HG03565 (cell line): Measurements from ENCODE around the gene KRT8.
"Not testable (repeated sequence)": the region's sequence is repeated elsewhere in the genome, so short reads cannot be mapped to it uniquely, and the experiment has no call there.

Experiments
- ATAC-seq: cut with Tn5 transposase; IDR thresholded peaks from one replicate; pipeline ENCODE4 v1.9.1; 2021; ENCODE audit warnings: mild to moderate bottlenecking, moderate library complexity; ENCODE audit not compliant: unreplicated experiment

Gene KRT8

DNA sequence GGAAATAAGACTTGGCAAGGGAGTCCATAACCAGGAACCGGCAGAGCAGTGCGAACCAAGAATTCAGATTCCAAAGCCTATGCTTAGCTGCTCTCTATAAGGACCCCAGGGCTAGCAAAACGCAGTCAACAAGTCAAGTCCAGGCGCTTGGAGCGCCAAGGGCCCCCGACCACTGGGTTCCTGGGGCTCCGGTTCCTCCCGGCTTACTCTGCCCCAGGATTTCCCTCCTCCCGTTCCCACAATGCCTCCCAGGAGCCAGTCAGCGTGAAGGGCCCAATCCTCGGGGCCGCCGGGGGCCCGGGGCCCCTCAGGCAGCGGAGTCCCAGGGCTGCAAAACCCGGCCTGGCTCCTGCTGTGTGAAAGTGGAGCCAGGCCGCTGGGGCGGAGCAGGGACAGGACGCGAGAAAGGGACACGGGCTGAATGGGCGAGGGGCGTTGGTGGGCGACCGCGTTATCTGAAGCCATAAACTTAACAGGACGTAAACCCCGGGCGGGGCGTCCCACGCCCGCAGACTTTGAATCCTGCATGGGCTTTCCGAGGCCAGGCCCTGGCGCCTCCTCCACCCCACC lies 1.5 kb downstream of the KRT8 start:
- ATAC-seq = no peak

DNA sequence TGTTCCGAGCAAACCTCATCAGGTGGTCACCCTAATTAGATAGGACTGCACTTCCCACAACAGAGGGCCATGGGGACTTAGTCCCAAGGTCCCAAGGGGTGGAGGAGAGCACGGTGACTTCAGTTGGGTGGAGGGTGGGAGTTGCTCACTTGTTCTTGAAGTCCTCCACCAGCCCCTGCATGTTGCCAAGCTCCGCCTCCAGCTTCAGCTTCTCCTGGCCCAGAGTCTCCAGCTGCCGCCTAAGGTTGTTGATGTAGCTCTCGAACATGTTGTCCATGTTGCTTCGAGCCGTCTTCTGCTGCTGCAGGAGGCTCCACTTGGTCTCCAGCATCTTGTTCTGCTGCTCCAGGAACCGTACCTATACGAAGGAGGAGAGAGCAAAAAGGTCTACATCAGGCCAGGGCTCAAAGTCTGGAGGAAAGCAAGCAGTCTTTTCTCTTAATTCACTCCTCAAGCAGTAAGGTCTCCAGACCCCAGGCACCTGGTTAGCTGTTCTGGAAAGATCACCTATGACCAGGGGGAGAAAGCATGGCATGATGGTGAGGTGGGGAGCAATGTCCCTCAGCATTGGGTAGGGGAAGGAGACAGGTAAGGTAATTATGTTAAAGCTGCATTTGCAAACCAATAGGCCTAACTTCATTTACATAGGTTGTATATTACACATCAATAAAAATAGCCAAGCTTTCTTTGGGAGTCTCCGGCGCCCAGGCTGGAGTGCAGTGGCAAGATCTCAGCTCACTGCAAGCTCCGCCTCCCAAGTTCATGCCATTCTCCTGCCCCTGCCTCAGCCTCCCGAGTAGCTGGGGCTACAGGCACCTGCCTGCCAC lies 2.9 kb downstream of the KRT8 start:
- no peak for ATAC-seq

GRCh38 chr12:52900896-52901714 lies 3.8 kb downstream of the KRT8 start:
- ATAC-seq = no peak

DNA sequence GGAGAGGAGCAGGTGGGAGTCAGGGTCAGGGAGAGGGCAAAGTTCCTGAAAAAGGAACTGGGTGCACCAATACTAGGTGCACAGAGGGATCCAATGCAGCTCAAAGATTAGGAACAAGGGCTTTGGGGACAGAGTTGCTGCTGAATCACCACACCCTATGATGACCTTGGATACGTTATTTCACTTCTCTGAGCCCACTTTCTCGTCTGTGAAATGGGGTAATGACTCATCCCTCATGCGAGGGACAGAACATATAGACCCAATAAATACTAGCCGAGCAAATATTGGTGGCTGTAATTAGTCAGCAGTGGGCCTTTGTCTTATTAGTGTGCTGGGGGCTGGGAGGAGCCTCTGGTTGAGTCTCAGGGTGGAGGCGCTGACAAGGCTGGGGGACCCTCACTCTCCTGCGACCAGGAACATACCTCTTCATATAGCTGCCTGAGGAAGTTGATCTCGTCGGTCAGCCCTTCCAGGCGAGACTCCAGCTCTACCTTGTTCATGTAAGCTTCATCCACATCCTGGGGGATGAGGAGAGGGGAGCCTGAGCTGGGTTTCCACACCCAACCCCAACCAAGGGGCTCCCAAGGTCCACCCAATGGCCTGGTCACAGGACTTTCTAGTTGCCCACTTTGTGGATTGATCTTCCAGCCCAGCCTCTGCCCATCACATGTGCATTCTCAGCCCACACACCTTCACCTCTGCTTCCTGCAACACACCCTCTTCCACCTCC lies 4.5 kb downstream of the KRT8 start:
- ATAC-seq = no peak

- no peak for ATAC-seq
Observed at GRCh38 chr12:52899338-52900035, 5.4 kb downstream of the KRT8 start.

DNA sequence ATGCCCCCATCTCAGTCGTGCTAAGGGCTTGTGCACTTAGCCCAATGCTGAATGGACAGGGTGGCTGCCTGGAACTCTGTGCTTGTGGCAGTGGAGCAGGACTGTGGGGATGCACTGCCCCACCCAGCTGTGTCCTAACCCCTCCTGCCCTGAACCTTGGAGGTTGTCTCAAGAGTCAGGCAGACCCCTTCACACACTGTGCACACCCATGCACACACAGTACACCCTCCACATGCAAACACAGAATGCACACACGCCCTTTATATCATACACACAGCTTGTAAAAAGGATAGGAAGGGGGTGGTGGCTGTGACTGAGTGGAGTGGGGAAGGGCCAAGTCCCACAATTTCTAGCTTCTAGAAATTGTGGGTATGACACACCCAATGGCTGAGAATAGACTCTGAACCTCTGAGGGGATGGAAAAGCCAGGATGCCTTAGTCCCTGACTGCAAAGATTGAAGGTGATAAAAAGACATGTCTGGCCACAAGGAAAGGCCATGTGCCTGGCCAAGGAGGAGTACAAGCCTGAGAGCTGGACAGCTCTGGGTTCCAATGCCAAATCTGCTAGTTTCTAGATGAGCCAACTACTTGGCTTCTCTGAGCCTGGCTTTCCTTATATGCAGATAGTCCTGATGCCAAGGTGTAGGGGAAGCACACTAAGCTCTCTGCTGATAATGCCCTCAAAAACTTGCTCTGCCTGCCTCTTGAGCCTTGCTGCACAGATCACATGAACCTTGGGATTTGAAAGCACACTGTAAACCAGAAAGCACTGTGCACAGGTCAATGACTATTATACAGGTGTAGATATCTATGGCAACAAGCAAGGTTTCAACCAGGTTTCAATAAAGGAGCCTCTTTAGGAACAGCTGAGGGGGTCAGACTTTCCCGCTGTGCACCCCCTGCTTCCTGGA lies 8.4 kb downstream of the KRT8 start:
- ATAC-seq = no peak

DNA sequence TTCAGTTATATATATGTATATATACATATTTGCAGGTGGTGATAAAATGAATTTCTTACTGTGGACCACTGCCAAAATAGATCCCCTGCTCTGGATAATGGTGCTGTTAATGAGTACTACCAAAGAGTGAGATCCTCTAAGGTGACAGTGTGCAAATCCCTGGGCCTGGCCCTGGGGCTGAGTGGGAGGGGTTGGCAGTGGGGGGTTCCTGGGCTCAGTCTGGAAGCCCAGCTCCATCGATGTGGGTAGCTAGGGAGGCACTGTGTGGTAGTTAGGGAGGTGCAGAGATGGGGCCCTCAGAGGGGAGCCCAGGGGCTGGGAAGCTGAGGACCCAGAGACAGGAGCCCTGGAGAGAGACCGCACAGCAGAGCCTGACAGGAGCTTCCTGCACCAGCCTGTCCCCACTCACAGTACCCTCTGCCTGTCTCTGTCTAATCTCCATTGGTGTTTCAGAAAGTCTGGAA lies 9.1 kb downstream of the KRT8 start:
- no peak for ATAC-seq

DNA sequence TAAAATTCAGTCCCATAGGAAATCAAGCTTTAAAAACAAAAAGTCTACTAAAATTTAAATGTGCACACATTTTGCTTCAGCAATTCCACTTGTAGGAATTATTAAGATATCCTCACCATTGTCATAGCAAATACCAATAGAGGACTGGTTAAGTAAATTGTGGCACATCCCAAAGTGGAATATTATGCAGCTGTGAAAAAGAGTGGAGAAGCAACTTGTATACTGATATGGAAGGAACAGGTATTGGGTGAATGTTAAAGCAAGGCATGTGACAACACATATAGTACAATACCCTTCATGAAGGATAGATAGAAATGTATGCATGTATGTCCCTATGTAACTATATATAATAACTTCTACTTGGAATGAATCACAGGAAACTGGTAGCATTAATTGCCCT lies 11.9 kb downstream of the KRT8 start:
- ATAC-seq = no peak

GRCh38 chr12:52892207-52892852 lies 12.5 kb downstream of the KRT8 start:
- no peak for ATAC-seq

DNA sequence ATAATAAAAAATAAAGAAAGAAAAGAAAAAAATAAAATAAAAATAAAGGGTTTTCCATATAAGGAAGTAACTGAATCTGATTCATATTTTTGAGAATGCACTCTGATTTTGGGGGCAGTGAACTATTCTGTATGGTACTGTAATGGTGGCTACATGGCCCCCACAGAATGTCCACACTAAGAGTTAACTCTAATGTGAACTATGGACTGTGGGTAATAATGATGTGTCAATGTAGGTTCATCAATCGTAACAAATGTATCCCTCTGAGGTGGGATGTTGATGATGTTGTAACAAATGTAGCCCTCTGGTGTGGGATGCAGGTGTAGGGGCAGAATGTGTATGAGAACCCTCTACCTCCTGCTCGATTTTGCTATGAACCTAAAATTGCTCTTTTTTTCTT lies 13.8 kb downstream of the KRT8 start:
- no peak for ATAC-seq

GRCh38 chr12:52890417-52890816 lies 14.5 kb downstream of the KRT8 start:
- ATAC-seq = no peak

DNA sequence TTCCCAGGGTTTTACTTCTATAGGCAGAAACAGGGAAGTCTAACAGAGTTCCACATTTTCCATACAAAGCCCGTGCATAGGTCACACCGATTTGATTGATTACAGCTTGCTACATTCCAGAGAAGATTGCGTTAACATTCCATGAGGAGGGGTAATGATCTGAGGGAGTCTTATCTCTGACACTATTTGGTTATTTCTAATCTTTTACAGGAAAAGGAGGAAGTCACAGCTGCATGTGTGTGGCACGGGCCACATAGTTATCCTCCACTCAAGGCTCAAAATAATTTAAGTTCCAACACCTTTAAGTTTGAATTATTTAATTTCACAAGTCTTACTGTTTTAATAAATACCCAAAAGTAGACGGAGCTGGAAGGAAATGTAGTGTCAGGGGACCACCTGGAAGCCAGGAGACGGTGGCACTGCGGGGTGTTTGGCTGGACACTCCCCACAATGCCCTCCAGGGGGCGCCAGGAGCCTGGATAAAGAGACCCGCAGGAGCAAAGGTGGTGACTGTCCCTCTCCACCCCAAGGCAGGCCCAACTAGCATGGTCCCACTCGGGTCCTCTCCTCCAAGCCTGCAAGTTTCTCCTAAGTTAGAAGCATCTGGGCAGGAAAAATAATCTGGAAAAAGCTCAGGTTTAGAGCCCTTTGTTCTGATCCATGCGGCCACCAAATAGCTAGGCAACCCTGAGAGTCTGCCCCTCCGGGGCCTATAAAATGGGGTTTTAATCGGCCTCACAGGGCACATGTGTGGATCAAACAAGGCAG lies 20.2 kb downstream of the KRT8 start:
- ATAC-seq = no peak

DNA sequence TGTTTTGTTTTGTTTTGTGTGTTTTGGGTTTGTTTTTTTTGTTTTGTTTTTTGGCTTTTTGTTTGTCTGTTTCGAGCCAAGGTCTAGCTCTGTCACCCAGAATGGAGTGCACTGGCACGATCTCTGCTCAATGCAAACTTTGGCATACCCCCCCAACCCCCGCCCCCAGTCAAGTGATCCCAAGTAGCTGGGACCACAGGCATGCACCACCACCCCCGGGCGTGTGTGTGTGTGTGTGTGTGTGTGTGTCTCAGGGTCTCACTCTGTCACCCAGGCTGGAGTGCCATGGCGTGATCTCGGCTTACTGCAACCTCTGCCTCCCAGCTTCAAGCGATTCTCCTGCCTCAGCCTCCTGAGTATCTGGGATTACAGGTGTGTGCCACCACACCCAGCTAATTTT lies 24.4 kb downstream of the KRT8 start:
- not testable (repeated sequence) for ATAC-seq

- no peak for ATAC-seq
Observed at GRCh38 chr12:52879394-52880351, 25.2 kb downstream of the KRT8 start.

GRCh38 chr12:52878507-52879393 lies 26.1 kb downstream of the KRT8 start:
- no peak for ATAC-seq

- no peak for ATAC-seq
Observed at GRCh38 chr12:52877242-52877641, 27.6 kb downstream of the KRT8 start.
